GM19468 (cell line): ENCODE data around the gene HMHB1.
A peak's percentile ranks its signal among the peaks of the same experiment; 100 is the strongest.
"Not testable (repeated sequence)": the region's sequence is repeated elsewhere in the genome, so short reads cannot be mapped to it uniquely, and the experiment has no call there.

ENCODE experiments used
- ATAC-seq: cut with Tn5 transposase; IDR thresholded peaks from one replicate; pipeline ENCODE4 v1.9.1; 2021; ENCODE audit warnings: mild to moderate bottlenecking, moderate library complexity, moderate number of reproducible peaks; ENCODE audit not compliant: unreplicated experiment; ENCODE audit errors: extremely low read depth

Gene HMHB1

DNA sequence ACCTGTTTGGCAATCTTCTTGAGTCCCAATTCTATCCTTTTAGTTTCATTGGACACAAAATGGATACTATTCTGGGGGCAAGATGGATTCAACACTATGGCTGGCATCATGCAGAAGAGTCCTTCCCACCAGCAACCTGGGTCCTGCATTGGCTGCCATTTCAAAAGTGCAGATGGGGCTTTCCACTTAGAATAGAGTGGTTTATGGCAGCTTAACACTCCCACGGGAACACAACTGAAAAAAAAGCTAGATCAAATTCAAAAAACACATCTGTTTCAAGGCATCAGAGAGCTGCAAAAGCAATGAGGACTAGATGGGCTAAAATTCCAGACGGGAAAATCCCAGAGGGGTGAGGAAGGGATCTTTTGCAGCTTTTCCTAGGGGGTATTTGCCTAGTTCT, 11.2 kb upstream of the HMHB1 start:
- ATAC-seq = no peak

- no peak for ATAC-seq
Measured at GRCh38 chr5:143801252-143801939, 10.6 kb upstream of the HMHB1 start.

DNA sequence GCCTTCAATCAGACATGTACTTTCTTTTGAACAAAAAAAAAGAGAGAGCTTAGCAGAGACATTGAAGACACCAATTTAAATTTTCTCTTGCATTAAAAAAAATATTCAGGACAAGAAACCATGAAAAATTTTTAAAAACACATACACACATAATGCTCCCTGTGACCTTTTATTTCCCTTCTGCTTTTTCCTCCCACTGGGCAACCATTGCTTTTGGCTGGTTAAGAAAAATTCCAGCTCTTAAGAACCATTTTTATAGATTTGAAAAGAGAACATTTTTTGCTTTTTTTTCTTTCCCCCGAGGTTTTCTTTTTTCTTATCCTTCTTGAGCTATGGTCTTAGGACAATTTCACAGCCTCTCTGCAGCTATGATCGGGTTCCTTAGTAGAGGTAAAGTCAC, 6.1 kb upstream of the HMHB1 start:
- ATAC-seq = no peak

DNA sequence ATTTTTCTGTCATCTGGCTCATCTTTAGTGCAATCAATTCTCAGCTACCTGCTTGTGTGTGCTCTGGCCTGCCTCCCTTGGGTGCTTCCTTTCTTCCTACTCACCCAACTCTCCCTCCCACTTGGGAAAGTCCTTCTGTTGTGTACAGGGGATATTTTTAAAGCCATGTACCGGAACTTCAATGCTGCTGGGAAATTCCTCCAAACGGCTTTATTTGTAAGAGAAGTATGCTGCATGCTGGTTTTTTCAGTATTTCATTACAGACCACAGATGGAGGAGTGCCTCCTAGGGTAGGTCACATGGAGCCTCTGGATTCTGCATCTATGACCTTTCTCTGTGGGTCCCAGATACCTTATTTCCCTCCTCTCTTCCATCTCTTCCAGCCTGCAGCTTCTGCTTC, 5.4 kb upstream of the HMHB1 start:
- ATAC-seq = no peak

DNA sequence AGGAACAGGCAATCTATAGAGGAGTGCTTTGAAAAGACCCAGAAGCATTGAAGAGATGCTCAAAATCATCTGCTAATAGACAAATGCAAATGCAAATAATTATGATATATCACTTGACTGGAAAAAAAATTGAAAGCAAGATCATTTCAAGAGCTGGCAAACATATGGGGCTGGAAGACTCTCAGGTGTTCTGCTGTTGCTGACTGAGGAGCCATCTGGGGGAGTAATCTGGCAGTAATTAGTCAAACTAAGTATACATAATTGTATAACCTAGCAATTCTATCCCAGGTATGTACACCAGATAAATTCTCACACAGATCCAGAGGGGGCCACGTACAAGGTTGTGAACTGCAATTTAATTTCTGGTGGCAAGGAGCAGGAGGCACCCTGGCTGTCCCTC, 4.6 kb upstream of the HMHB1 start:
- ATAC-seq = no peak

GRCh38 chr5:143816370-143816769, 4.4 kb downstream of the HMHB1 start:
- ATAC-seq = not testable (repeated sequence)

DNA sequence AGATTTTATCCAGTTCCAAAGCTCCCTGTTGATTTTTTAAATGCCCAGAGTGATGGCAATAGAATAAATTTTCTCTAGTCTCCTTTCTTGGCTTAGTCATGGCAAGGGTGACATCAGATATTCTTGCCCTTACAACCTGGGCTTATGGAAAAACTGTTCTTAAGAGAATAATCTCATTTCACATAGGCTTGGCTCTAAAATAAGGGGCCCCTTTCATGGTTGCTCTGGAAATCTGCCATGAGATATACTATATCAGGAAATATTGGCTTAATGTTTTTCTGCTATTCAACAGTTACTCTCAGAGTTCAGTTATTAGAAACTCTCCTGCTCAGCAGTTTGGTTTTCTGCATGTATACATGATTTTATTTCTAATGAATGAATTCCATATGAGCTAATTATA, 7.8 kb downstream of the HMHB1 start:
- ATAC-seq = no peak

GRCh38 chr5:143820451-143820850, 8.5 kb downstream of the HMHB1 start:
- ATAC-seq = no peak

DNA sequence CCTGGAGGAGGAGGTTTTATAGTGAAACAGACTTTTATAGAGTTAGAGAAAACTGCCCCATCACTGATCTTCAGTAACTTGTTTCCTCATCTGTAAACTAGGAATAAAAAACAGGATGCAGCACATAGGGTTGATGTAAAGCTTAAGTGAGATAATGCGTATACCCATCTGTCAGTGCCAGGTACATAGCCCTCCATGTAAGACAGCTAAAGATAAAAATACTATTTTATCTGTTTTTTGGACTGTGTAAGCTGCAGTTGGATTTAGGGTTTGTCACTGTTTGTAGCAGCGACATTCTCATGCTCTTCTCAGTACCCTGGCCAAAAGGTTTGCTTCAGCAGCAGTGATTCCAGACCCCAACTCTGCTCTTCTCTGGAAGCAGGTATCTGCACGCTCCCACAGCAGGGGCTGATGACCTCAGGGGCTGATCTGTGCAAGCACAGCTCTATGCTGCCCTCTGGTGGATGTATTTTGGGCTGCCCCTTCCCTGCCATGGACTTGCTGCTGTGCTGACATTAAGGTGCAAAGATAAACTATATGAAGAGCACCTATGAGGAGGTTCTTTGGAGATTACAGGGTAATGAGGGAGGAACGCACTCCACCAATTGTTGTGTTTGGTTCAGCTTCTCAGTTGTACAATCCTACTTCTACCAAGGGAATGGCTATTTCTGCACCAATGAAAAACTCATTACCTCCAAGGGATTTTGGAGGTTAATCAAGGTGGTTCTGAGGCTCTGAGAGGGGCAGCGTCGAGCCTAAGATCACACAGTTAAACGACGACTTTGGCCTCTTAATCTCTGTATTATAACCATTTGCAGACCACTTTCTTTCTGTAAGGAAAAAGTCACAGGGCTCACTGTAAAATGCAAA, 13.1 kb downstream of the HMHB1 start:
- ATAC-seq = no peak

DNA sequence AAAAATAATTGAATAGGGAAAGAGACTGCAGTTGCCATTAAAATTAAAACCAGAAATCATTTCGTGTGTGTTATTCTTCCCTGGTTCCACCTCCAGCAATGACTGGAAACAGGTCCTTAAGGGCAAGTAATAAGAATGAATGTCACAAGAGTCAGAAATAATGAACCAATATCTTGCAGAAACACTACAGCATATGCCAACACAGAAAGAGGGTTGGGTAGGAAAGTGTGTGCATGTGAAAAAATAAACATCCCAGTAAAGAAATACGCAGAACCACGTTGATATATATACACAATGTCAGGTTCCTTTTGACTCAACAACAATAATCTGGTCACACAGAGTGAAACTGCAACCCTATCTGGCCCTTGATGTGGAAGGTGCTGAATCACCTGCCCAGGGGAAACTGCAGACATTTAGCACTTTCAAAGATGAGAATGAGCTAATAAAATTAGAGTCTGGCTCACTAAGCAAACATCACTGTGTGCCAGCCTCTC, 15.0 kb downstream of the HMHB1 start:
- ATAC-seq = peak; percentile 84

DNA sequence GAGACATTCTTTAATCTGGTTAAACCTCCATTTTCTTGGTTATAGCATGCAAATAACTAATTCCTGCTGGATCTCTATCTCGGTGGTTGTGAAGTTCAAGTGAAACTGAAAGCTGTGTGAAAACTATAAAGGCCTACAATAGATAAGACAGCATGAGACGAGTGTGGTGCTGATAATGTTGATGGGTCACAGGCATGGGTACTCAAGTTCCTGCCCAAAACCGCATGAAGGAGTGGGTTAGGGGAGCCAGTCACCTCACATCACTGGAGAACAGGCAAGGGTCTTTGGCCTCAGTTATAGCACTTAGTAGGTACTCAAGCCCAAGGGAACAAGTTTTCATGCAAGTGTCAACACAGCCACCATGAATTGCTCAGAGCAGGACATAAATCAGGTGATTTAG, 16.7 kb downstream of the HMHB1 start:
- ATAC-seq = no peak

- no peak for ATAC-seq
Measured at GRCh38 chr5:143833177-143833576, 21.2 kb downstream of the HMHB1 start.

DNA sequence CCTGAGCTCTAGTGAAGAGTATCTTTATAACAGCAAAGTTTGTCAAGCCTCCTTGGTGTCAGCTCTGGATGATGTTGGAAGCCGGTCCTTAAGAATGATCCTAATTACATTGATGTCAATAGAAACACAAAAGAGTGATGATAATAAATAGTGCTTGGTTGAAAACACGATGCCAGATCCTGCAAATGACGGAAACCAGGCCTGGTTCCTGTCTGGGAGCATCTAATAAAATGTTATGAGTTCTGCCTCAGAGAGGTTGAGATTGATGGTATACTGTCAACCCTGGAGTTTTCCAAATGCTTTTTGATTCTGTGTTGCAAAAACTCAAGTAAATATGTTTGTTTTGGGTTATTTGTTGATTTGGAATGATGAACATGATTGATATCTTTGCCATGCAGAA, 23.3 kb downstream of the HMHB1 start:
- ATAC-seq = no peak

DNA sequence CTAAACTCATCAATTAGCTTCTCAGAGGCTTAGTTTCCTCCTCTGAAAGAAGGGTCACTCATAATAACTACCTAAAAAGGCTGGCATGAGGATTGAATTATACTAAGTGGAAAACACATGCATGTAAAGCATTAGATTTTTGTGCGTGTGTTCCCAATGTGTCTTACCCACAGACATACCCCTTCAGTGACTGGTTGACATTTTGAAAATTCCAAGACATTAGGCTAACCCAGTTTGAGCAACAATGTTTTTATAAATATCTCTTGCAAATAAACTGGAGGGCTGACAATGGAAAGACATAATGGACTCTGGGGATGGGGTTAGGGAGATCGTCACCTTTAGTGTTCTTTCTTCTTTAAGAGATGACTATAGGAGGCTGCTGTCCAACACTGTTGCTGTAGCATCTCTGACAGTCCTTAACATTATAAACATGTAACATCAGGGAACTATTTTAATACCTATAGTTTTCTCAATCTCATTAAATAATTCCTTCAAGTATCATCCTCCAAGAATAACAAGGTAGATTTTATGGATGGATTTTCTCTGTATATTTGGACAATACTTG, 24.3 kb downstream of the HMHB1 start:
- no peak for ATAC-seq

- ATAC-seq = no peak
Measured at GRCh38 chr5:143837306-143837848, 25.4 kb downstream of the HMHB1 start.

- ATAC-seq = no peak
Measured at GRCh38 chr5:143841446-143841845, 29.5 kb downstream of the HMHB1 start.

DNA sequence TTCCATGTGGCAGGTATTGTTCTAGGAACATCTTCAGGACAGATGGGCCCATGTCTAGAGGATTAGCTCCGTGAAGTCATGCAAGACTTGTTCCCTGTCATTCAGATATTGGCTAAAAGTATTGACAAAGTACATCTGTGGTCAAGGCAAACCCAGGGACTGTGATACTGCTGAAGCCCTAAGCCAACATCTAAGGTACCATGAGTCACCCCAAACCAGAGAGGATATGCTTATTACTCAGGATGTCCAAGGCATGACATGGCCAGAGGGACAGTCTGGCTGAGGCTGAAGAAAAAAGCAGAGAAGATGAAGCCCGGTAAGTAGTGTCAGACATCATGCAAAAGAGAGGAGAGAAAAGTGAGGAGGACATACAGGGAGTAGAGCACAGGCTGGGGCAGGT, 31.0 kb downstream of the HMHB1 start:
- no peak for ATAC-seq

DNA sequence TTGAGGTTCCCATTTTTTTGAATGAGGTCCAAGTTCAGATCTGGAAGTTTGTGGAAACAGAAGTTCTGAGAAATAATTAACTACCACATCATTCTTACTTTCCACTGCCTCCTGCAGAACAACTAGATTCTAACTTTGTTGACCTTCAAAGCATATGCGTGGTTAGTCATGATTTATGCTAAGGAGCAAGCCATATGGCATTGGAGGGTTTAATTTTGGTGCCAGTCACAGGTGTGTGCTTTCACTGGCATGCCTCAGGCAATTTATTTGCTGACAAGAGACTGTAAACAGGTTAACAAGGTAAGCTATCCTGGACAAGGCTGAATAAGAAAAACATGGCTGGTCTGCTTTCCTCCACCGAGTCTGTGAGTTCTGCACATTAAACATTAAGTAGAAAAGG, 31.5 kb downstream of the HMHB1 start:
- no peak for ATAC-seq

GRCh38 chr5:143850050-143850683, 38.2 kb downstream of the HMHB1 start:
- no peak for ATAC-seq

DNA sequence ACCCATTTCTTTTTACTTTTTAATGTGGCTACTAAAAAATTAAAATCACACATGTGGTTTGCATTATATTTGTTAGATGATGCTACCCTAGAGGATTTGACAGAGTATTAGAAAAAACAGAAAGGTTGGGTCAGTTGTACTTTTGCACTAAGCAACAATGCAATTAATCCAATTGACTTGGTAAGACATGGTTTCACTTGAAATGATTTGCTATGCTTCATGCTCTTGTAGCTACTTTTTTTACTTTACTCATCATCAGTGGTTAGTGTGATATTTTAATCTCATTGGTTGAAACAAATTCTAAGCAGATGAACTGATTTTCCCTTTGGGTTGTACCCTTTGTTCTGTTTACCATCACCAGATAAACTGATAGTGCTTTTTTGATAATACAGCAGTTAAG, 39.4 kb downstream of the HMHB1 start:
- ATAC-seq = no peak
